K562 (cell line): Measurements from ENCODE around the gene ACTN2. TPM values are rescaled to one million over a fixed set of nuclear protein-coding genes. Genes with fewer than 3 reads are reported as not detected.

Source experiments
- ATAC-seq: fragments of 200-7000 bp; cut with Tn5 transposase; 3 replicates; pipeline ENCODE4 v1.9.1; 2020; ENCODE audit warnings: moderate library complexity
- BruUV-seq: library from RNA; stranded (reverse); fragments of 400-500 nt; replicated peaks from 2 replicates; lab custom pipeline; 2021; lab: Mats Ljungman, UMichigan
- CTCF ChIA-PET: fragments of 300-600 bp; formaldehyde crosslinking; extraction: SDS; loops from one replicate; lab custom pipeline; 2021; ENCODE audit warnings: low intra/inter-chr PET ratio; lab: Yijun Ruan, JAX
- POLR2A ChIA-PET: fragments of 300-600, 350-650 bp; sonication (Branson Sonifier 250); formaldehyde crosslinking; extraction: SDS; loops from one replicate; lab custom pipeline; 2021; ENCODE audit warnings: antibody characterized with exemption, inconsistent platforms; lab: Yijun Ruan, JAX
- DNase-seq, 4 experiments: peaks; one replicate each; pipeline versions ENCODE4 v3.0.0 to v3.0.0-alpha.2; 2011 to 2018; ENCODE audit warnings: low spot score in 3 of 4, mixed read lengths in 3 of 4; ENCODE audit errors: extremely low read depth in 1 of 4
- FAIRE-seq: peaks from 2 replicates; lab custom pipeline; 2011; peaks lifted over from hg19 to GRCh38; lab: Jason Lieb, UNC
- H2AFZ ChIP-seq: 2 replicates; pipeline ENCODE4 v1.6.0; 2011; ENCODE audit warnings: low read depth, low read length, control low read depth, inconsistent platforms
- H3K27ac ChIP-seq: fragments of 200-600 bp; 3 replicates; pipeline ENCODE4 v1.8.0; 2011; ENCODE audit warnings: low read depth, mild to moderate bottlenecking, control low read depth, inconsistent platforms, low read length, moderate library complexity, mixed read lengths; ENCODE audit errors: extremely low read depth
- H3K27me3 ChIP-seq, 2 experiments: fragments of 300-600 bp in 1 of 2; 2 replicates in 1 of 2; 3 replicates in 1 of 2; pipeline versions ENCODE4 v1.6.0 to v1.8.0; 2011; ENCODE audit warnings: inconsistent platforms in 2 of 2, low read length in 2 of 2, mild to moderate bottlenecking in 1 of 2, mixed read lengths in 1 of 2, moderate library complexity in 1 of 2; ENCODE audit not compliant: control insufficient read depth in 2 of 2, insufficient read depth in 2 of 2
- H3K36me3 ChIP-seq: fragments of 300-600 bp; 3 replicates; pipeline ENCODE4 v1.8.0; 2011; ENCODE audit warnings: mild to moderate bottlenecking, low read length, inconsistent platforms; ENCODE audit not compliant: control insufficient read depth, insufficient read depth
- H3K4me1 ChIP-seq, 2 experiments: fragments of 200-600 bp in 1 of 2; replicated peaks in 1 of 2; 2 replicates in 1 of 2; 3 replicates in 1 of 2; pipeline versions ENCODE4 v1.5.1 to v1.8.0; 2011; ENCODE audit warnings: inconsistent platforms in 2 of 2, low read length in 2 of 2, mild to moderate bottlenecking in 1 of 2, mixed read lengths in 1 of 2, moderate library complexity in 1 of 2; ENCODE audit not compliant: control insufficient read depth in 2 of 2, insufficient read depth in 2 of 2
- H3K4me2 ChIP-seq: 2 replicates; pipeline ENCODE4 v1.6.1; 2011; ENCODE audit warnings: low read length, control low read depth, inconsistent platforms, mixed read lengths; ENCODE audit not compliant: insufficient read depth
- H3K4me3 ChIP-seq: fragments of 200-600 bp; sonication (generic), shearing (Covaris generic); 2 replicates; pipeline ENCODE4 v1.5.1; 2016; ENCODE audit warnings: control low read depth, inconsistent platforms
- H3K79me2 ChIP-seq: fragments of 200-600 bp; 3 replicates; pipeline ENCODE4 v1.8.0; 2011; ENCODE audit warnings: low read length, inconsistent platforms; ENCODE audit not compliant: control insufficient read depth, insufficient read depth
- H3K9ac ChIP-seq, 2 experiments: 2 replicates each; pipeline versions ENCODE4 v1.6.0 to v1.6.1; 2011; ENCODE audit warnings: low read depth in 2 of 2, low read length in 2 of 2, control low read depth in 1 of 2, inconsistent platforms in 1 of 2, mild to moderate bottlenecking in 1 of 2, mixed read lengths in 1 of 2; ENCODE audit not compliant: insufficient read depth in 1 of 2
- H3K9me1 ChIP-seq: one replicate; pipeline ENCODE4 v1.6.0; 2011; ENCODE audit warnings: inconsistent platforms, mild to moderate bottlenecking, low read length, moderate library complexity; ENCODE audit not compliant: control insufficient read depth, insufficient read depth
- H3K9me3 ChIP-seq: replicated peaks from 2 replicates; pipeline ENCODE4 v1.5.1; 2011; ENCODE audit warnings: low read depth, low read length, inconsistent platforms; ENCODE audit not compliant: control insufficient read depth, insufficient read depth
- H4K20me1 ChIP-seq: replicated peaks from 2 replicates; pipeline ENCODE4 v1.6.1; 2011; ENCODE audit warnings: low read length, inconsistent platforms, mixed read lengths; ENCODE audit not compliant: control insufficient read depth, insufficient read depth
- CGGBP1 ChIP-seq: fragments of 250-450 bp; sonication (Bioruptor Pico); IDR thresholded peaks from 2 replicates; pipeline ENCODE4 v1.9.0; 2021; ENCODE audit warnings: mild to moderate bottlenecking
- CHD1 ChIP-seq: fragments of 200-600 bp; sonication (generic); IDR thresholded peaks from one replicate; pipeline ENCODE4 v1.6.1; 2012; ENCODE audit warnings: mild to moderate bottlenecking, moderate library complexity, low read length, inconsistent platforms
- EHMT2 ChIP-seq: fragments of 450-650 bp; IDR thresholded peaks from 2 replicates; pipeline ENCODE4 v1.6.1; 2018; ENCODE audit warnings: antibody characterized with exemption
- GATA2 ChIP-seq: sonication (generic); formaldehyde crosslinking; IDR thresholded peaks from 2 replicates; pipeline ENCODE4 v1.4.0; 2020; ENCODE audit warnings: mild to moderate bottlenecking, missing genetic modification reagents
- MCM7 ChIP-seq, 2 experiments: fragments of 450-650 bp; IDR thresholded peaks; 2 replicates each; pipeline ENCODE4 v1.6.1; 2016 to 2018
- PRDM10 ChIP-seq: fragments of 450-650 bp; IDR thresholded peaks from 2 replicates; pipeline ENCODE4 v1.6.1; 2018; ENCODE audit not compliant: partially characterized antibody
- RBM17 ChIP-seq: fragments of 200-400 bp; formaldehyde crosslinking; IDR thresholded peaks from 2 replicates; pipeline ENCODE4 v1.6.1; 2017; ENCODE audit warnings: low read depth, mild to moderate bottlenecking, low read length, borderline replicate concordance
- TAF15 ChIP-seq: fragments of 200-400 bp; formaldehyde crosslinking; IDR thresholded peaks from 2 replicates; pipeline ENCODE4 v1.6.1; 2017; ENCODE audit warnings: mild to moderate bottlenecking, low read depth, low read length, moderate library complexity
- ZNF511 ChIP-seq: sonication (generic); formaldehyde crosslinking; IDR thresholded peaks from 2 replicates; pipeline ENCODE4 v1.8.0; 2022; ENCODE audit warnings: mild to moderate bottlenecking, missing genetic modification reagents
- WGBS: fragments of 100-300 bp; shearing (Covaris generic); methylation state at CpG from one replicate; pipeline ENCODE4 v1.1.6; 2016; ENCODE audit warnings: low coverage, mixed read lengths; ENCODE audit not compliant: insufficient coverage; ENCODE audit errors: missing lambda C conversion rate; 5-methylcytosine and 5-hydroxymethylcytosine counted together
- in situ Hi-C: fragments of 300-500 bp; cut with MboI; formaldehyde crosslinking; loops from 4 replicates; pipeline ENCODE4 v1.15.0; 2018; ENCODE audit warnings: inconsistent platforms, mixed read lengths
- intact Hi-C: fragments of 100-400 bp; cut with micrococcal nuclease; formaldehyde crosslinking; loops from 2 replicates; pipeline ENCODE4 v1.14.2; 2022
- polyA plus RNA-seq, 8 experiments: library from polyadenylated mRNA; depleted of rRNA in 4 of 8; stranded (reverse) in 5 of 8; unstranded in 3 of 8; fragments of >200 nt; fragmentation: Nextera tagmentation in 2 of 8; fragmentation: Illumina TruSeq in 1 of 8; extraction: Ambion mirVana in 2 of 8; extraction: Trizol in 1 of 8; gene quantifications; 2 replicates each; pipeline versions ENCODE4 v1.2.1 to v1.2.3, GENCODE V29; 2011 to 2014; ENCODE audit warnings: inconsistent platforms in 1 of 8, missing spikeins in 1 of 8
- total RNA-seq, 7 experiments: library from RNA; depleted of rRNA in 6 of 7; stranded (reverse); fragments of >200 nt in 6 of 7; fragmentation: Illumina TruSeq in 2 of 7; extraction: Trizol in 2 of 7; gene quantifications; 2 replicates each; pipeline versions ENCODE4 v1.2.1 to v1.2.3, GENCODE V29; 2011 to 2021; ENCODE audit warnings: low replicate concordance in 1 of 7

The ACTN2 gene
- total and polyA plus RNA-seq, 9 of the 15 experiments (the other 6 are each of a cell fraction or from before 2014, with no cell fraction given) = 0.18 to 0.94 (median 0.42) TPM

GRCh38 chr1:236689713-236690569 lies 3.6 kb downstream of the ACTN2 start:
- H3K9me1 ChIP-seq = no peaks in the 10 kb centered on the region
- H3K9me3 ChIP-seq = no peaks in the 10 kb centered on the region
- H3K36me3 ChIP-seq = no peaks in the 10 kb centered on the region
- in situ Hi-C loops = no loop called here
- no peak overlapping the region for H3K9ac ChIP-seq
- DNase-seq (no peak), ATAC-seq (no peak), FAIRE-seq (no peak)
- peaks cover 27 to 44% of the 10 kb centered on the region in 2 experiments for H3K27me3 ChIP-seq
- intact Hi-C loops = no loop called here
- H2AFZ ChIP-seq = no peak overlapping the region
- no peak overlapping the region for H3K4me2 ChIP-seq
- ChIA-PET CTCF (no interaction called here), POLR2A (no interaction called here)
- WGBS = 3% methylated on average over 11 of the region's 11 CpGs
- H3K4me3 ChIP-seq = no peak overlapping the region
- no peaks in the 10 kb centered on the region for H3K79me2 ChIP-seq
- no TSS peak for BruUV-seq
- TF ChIP-seq CHD1 (no peak), CGGBP1 (no peak), EHMT2 (no peak), MCM7 (IDR thresholded peaks at IDR 0.05) (no peak), GATA2 (CRISPR knock-in tag) (no peak), TAF15 (no peak), RBM17 (no peak), PRDM10 (no peak), ZNF511 (CRISPR knock-in tag) (no peak)
- H3K27ac ChIP-seq = no peak overlapping the region
- no peaks in the 10 kb centered on the region; the same call in 1 of the 2 replicates for H4K20me1 ChIP-seq
- peaks cover 11 to 12% of the 10 kb centered on the region in 2 experiments for H3K4me1 ChIP-seq
